ENCODE measurements around the gene DMD.

Gene DMD

DNA sequence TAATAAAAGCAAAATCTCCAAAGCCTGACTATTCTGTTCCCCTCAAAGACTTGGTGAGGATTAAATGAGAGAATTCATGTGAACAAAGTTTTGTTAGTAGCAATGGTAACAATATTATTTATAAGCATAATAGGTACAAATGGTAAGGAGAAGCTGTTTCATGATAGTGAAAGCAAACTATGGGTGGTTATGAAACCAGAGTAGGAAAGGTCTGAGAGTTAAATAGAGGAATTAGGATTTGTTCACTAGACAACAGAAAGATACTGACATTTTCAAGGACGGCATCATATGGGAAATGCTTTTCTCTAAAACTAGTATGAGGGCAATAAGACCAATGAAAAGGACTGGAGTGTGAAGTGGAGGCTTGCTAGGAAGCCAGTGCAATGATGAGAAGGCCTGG is 2010.9 kb downstream of the DMD start:
- no peak for DNase-seq (ENCODE audit: low read depth)
- TF ChIP-seq, protein P1, sequence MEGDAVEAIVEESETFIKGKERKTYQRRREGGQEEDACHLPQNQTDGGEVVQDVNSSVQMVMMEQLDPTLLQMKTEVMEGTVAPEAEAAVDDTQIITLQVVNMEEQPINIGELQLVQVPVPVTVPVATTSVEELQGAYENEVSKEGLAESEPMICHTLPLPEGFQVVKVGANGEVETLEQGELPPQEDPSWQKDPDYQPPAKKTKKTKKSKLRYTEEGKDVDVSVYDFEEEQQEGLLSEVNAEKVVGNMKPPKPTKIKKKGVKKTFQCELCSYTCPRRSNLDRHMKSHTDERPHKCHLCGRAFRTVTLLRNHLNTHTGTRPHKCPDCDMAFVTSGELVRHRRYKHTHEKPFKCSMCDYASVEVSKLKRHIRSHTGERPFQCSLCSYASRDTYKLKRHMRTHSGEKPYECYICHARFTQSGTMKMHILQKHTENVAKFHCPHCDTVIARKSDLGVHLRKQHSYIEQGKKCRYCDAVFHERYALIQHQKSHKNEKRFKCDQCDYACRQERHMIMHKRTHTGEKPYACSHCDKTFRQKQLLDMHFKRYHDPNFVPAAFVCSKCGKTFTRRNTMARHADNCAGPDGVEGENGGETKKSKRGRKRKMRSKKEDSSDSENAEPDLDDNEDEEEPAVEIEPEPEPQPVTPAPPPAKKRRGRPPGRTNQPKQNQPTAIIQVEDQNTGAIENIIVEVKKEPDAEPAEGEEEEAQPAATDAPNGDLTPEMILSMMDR (conservative IDR thresholded peaks at IDR 0.05; ENCODE audit: low read depth, low read length), result no peak
- H3K4me3 ChIP-seq (ENCODE audit: low read depth, low read length), result no peak overlapping the region

DNA sequence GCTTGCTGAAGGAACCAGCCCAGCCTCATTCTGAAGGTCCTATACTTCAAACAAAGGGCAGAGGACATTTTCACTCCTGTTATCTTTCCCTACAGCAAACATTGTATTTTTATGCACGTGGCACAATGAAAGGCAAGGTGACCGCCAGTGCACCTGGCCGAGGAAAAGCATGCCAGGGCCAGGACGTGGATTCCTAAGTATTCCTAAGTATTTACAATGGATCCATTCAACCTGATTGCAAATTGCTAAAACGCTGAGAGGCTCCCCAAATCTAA is 2011.6 kb downstream of the DMD start:
- TF ChIP-seq, protein P1 (conservative IDR thresholded peaks at IDR 0.05; ENCODE audit: low read depth, low read length), result no peak
- H3K4me3 ChIP-seq (ENCODE audit: low read depth, low read length), result no peak overlapping the region
- no peak for DNase-seq (ENCODE audit: low read depth)

DNA sequence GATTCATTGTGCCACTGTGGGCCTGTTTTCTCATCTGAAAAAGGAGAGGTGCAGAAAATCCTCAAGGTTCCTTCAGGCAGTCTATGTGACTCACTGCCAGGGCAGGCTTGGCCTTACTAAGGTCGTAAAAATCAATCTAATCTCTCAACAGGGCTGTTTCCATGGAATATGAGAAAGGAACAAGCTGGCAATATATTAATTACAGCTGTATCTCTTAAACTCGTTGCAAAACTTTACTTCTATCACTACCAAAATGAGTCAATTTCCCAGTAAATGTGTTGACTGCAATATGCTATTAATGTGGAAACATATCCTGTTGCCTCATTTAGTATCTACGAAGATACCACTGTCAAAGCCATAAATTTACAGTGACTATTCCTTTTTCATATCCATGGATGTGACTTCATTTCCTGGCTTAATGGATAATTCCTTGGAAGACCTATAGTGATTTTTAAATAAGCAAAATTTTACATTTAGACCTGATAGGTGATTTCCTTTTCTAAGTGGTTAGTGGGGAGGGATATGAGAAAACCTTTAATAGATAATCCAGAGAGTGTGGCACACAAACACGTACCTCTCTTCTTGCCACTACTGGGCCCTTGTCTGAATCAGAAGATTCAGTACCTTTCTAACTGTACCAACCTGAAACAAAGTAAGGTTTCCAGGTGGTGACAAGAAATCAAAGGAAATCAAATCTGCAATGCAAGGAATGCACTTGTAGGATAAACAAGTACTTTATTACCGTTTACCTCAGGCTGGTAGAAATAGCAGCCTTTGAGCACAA is 2012.1 kb downstream of the DMD start:
- TF ChIP-seq, protein P1 (conservative IDR thresholded peaks at IDR 0.05; ENCODE audit: low read depth, low read length), result no peak

DNA sequence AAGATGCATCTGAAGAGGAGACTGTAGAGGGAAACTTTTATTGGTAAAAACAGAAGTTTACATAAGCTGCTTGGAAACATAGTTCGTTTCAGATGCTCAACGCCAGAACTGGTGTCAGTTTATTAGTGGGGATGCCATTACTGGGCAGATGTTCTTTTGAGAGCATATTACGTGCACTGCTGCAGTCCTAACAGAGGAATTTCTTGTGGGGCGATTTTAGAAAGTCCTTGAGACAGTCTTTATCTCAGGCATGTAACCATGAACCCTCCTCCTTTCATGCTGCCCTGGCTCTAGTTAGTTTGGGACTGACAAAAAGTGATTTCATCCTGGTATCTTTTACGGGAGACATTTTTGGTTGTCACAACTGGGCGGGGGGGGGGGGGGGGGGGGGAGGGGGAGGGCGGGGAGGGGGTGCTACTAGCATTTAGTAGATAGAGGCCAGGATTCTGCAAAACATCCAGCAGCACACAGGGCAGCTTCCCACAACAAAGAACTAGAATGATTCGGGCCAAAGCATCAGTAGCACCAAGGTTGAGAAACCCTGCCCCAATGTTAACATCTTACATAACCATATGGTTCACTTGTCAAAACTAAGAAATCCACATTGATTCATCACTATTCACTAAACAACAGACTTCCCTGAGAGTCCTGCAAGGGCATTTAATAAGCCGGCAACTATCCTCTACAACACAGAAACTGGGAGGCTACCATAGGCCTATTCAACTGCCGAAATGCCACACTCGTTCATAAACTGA is 2021.0 kb downstream of the DMD start:
- TF ChIP-seq, protein P1 (conservative IDR thresholded peaks at IDR 0.05; ENCODE audit: low read depth, low read length), result no peak
- no peak overlapping the region for H3K4me3 ChIP-seq (ENCODE audit: low read depth, low read length)
- no peak for DNase-seq (ENCODE audit: low read depth)

More for the DNA sequence above, 2012.1 kb downstream of the DMD start:
- no peak overlapping the region for H3K4me3 ChIP-seq (ENCODE audit: low read depth, low read length)
- DNase-seq (ENCODE audit: low read depth), result no peak

DNA sequence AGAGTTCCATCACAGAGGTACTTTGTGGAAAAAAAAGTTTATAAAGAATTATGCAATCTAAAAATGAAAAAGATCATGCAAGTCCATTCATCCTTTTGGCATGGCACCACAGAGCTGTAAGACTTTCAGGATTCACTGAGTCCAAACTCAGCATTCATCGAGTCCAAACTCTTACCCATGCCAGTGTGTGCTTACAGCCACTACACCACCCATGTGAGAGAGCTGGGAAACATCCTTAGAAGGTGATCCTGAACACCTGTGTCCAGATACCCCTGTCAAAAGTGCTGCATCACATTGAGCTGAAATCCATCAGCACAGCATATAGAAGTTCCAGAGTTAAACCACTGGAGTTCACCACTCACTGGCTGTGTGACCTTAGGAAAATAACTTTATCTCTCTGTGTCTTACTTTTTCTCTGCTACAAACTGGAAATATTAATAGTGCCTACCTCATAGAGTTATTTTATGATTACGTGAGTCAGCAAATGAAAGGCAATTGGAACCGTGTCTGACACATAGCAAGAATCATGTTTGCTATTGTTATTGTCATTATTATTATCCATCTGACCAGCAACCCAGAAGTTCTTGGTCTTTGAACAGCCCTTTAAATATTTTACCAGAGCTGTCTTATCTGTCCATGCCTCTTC is 2024.5 kb downstream of the DMD start:
- no peak for DNase-seq (ENCODE audit: low read depth)
- TF ChIP-seq, protein P1 (conservative IDR thresholded peaks at IDR 0.05; ENCODE audit: low read depth, low read length), result no peak
- H3K4me3 ChIP-seq (ENCODE audit: low read depth, low read length), result no peak overlapping the region

DNA sequence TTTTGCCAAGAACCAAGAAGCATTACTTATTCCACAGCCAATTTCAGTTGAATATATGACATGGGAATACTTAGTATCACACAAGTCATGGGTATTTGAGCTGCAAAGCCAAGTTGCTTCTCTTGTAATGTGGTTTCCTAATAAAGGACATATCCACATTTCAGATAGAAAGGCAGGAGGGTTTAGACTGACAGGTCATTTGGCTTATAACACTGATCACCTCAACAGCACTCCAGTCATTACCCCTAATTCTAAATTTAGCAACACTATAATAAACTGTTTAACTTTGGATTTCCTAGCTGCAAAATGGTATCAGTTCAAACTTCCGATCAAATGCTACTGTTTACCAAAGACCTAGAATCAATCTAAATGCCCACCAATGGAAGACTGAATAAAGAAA is 2025.5 kb downstream of the DMD start:
- no peak overlapping the region for H3K4me3 ChIP-seq (ENCODE audit: low read depth, low read length)
- DNase-seq (ENCODE audit: low read depth), result no peak
- TF ChIP-seq, protein P1 (conservative IDR thresholded peaks at IDR 0.05; ENCODE audit: low read depth, low read length), result no peak
